ENCODE results near the gene OR1I1. TPM values are rescaled to one million over a fixed set of nuclear protein-coding genes. Genes with fewer than 3 reads are reported as not detected.

The OR1I1 gene
- total RNA-seq, 1 donor from 2014 or later, result not detected

Other genes with a start within 250 kb of the OR1I1 start
- gene OR7A5, start 247.0 kb upstream of the OR1I1 start, total RNA-seq, result not detected in 2 replicates
- not detected in 2 replicates for gene OR7C1, start 247.0 kb upstream of the OR1I1 start, total RNA-seq
- gene OR7A10, start 233.3 kb upstream of the OR1I1 start, total RNA-seq, result not detected in 2 replicates
- not detected in 2 replicates for gene OR7A17, start 196.1 kb upstream of the OR1I1 start, total RNA-seq
- not detected in 2 replicates for gene OR7C2, start 140.7 kb upstream of the OR1I1 start, total RNA-seq
- not detected in 2 replicates for gene SLC1A6, start 102.3 kb upstream of the OR1I1 start, total RNA-seq
- not detected in 2 replicates for gene CASP14, start 32.7 kb upstream of the OR1I1 start, total RNA-seq
- gene SYDE1, start 25.2 kb downstream of the OR1I1 start, total RNA-seq, result 8.3 and 14.3 TPM in 2 replicates
- 0.20 and 0.65 TPM in 2 replicates for gene NOTCH3, start 118.8 kb downstream of the OR1I1 start, total RNA-seq
- gene EPHX3, start 150.2 kb downstream of the OR1I1 start, total RNA-seq, result under 0.01 TPM in 1 of 2 replicates, not detected in the other